Measurements from ENCODE around the gene KCNRG.

- no peak for TF ChIP-seq CTCF (IDR thresholded peaks at IDR 0.05; ENCODE audit: insufficient read depth, low read length, poor library complexity, severe bottlenecking)
- TF ChIP-seq EZH2phosphoT487 (conservative IDR thresholded peaks at IDR 0.05; ENCODE audit: low read length), result no peak
Observed at GRCh38 chr13:49995625-49996101, 19.6 kb upstream of the KCNRG start.
